Effector memory CD4-positive, alpha-beta T cell (primary cell): ENCODE data around the gene CD52.

ENCODE experiments used
- DNase-seq, 3 donors: peaks; one replicate each; pipeline ENCODE4 v3.0.0-alpha.2; 2020
- H3K27ac ChIP-seq: 2 replicates; pipeline ENCODE4 v1.7.0; 2013; ENCODE audit warnings: mild to moderate bottlenecking, low read length, moderate library complexity; ENCODE audit not compliant: insufficient read depth, poor library complexity, severe bottlenecking
- H3K27me3 ChIP-seq: replicated peaks from 2 replicates; pipeline ENCODE4 v1.7.0; 2013; ENCODE audit warnings: mild to moderate bottlenecking, low read length; ENCODE audit not compliant: insufficient read depth, control insufficient read depth, poor library complexity, severe bottlenecking
- H3K36me3 ChIP-seq: 2 replicates; pipeline ENCODE4 v1.7.0; 2013; ENCODE audit warnings: mild to moderate bottlenecking, low read length, moderate library complexity; ENCODE audit not compliant: control insufficient read depth, insufficient read depth
- H3K4me1 ChIP-seq: 2 replicates; pipeline ENCODE4 v1.7.0; 2013; ENCODE audit warnings: low read length, mild to moderate bottlenecking; ENCODE audit not compliant: control insufficient read depth, insufficient read depth, poor library complexity, severe bottlenecking
- H3K4me3 ChIP-seq: 2 replicates; pipeline ENCODE4 v1.7.0; 2013; ENCODE audit warnings: low read length, low read depth, mild to moderate bottlenecking; ENCODE audit not compliant: insufficient read depth, poor library complexity, severe bottlenecking
- H3K9me3 ChIP-seq: 2 replicates; pipeline ENCODE4 v1.7.0; 2013; ENCODE audit warnings: mild to moderate bottlenecking, low read length, moderate library complexity; ENCODE audit not compliant: control insufficient read depth

CD52 gene

DNA sequence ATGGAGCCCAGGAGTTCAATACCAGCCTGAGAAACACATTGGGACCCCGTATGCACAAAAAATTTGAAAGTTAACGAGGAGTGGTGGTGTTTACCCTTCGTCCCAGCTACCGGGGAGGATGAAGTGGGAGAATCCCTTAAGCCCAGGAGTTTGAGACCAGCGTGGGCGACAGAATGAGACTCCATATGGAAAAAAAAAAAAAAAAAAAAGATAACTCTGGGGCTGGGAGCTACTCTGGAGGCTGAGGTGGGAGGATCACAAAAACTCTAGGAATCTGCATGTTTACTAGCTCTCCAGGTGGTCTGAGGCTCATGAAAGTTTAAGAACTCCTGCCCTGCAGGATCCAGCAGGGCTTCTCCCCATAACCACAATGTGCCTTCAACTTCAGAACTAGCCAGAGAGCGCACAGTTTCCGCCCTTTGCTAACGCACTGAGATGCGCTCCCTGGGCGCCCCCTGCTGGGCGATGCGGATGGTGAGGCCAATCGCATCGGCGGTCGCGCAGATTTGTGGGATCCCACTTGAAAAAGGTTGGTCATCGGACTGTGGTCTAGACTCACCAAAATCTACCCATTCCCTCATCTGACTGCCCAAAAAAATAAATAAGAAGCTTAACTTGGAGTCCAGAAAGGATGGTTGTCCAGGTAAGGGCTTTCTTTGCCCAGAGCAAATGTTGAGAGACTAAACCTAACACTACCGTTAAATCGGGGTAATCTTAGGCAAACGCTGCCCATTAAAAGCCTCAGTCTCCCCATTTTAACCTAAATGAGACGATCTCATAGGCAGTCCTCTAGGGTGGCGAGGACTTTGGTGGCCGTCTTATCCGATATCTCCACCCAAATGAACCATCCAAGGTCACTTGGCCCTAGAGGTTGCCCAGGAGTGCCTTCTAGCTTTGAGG lies 46.0 kb downstream of the CD52 start:
- Histone ChIP-seq H3K4me3 (no peak overlapping the region), H3K27ac (no peak overlapping the region), H3K9me3 (no peaks in the 10 kb centered on the region), H3K4me1 (peaks cover 40% of the 10 kb centered on the region), H3K27me3 (peaks cover 3% of the 10 kb centered on the region), H3K36me3 (no peaks in the 10 kb centered on the region)
- DNase-seq, result peak; percentile 68 to 76 (median 68)

DNA sequence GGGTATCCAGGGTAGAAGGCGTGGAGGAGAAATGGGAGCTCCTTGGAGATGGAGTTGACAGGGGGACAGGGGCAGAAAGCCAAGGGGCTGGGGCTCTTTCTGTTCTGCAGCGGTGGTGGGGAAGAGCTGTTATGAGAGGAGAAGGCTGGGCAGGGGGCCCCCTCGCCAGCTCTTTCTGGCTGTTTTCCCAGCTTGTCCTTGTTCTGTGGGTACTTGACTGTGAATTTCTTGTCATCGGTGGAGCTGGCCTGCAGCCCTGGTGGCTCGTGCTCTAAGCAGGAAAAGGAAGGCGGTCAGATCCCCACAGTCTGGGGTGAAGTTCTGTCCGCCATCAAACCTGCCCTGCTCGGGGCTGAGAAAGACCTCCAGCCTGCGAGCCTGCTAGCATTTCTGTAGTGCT lies 47.2 kb downstream of the CD52 start:
- Histone ChIP-seq H3K27ac (no peak overlapping the region), H3K4me1 (peaks cover 34% of the 10 kb centered on the region), H3K9me3 (no peaks in the 10 kb centered on the region), H3K36me3 (no peaks in the 10 kb centered on the region), H3K27me3 (peaks cover 2% of the 10 kb centered on the region), H3K4me3 (no peak overlapping the region)
- no peak for DNase-seq

DNA sequence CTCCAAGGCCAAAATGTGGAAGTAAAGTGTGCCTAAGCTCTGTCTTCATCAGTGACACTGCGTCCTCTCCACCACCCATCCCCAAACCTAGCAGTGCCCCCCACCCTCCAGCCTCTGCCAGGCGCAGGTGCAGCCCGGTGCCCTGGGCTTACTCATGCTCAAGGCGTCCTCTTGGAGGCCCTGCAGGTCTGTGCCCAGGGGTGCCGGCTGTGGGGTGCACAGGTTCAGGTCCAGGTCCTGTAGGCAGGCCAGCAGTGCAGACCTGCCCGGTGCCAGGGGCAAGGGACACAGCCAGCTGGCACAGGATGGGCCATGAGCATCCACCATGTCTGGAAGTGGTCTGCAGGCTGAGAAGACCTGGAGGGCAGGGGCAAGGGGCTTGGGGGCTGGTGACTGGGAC lies 49.7 kb downstream of the CD52 start:
- H3K9me3 ChIP-seq, result no peaks in the 10 kb centered on the region
- H3K27me3 ChIP-seq, result no peaks in the 10 kb centered on the region
- no peak overlapping the region for H3K27ac ChIP-seq
- H3K4me1 ChIP-seq, result peaks cover 48% of the 10 kb centered on the region
- no peaks in the 10 kb centered on the region for H3K36me3 ChIP-seq
- no peak overlapping the region for H3K4me3 ChIP-seq
- DNase-seq, result no peak

DNA sequence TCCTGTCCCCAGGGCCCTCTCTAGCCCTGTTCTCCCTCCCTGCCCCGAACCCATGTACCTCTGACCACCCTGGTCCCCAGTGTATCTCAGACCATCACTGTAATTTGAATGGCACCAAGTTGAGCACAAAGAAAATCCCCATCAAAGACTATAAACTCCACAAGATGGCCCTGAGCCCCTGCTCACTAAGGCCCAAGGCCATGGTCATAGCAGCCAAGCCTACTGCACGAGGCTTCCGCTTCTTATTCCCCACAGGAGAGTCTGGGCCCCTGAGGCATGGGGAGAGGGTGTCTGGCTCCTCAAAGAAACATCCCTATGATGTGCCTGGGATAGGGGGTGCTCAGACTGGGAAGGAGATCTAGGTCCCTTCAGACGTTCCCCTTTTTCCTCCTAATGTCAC lies 50.2 kb downstream of the CD52 start:
- Histone ChIP-seq H3K4me3 (no peak overlapping the region), H3K27me3 (no peaks in the 10 kb centered on the region), H3K36me3 (no peaks in the 10 kb centered on the region), H3K4me1 (peaks cover 51% of the 10 kb centered on the region), H3K27ac (no peak overlapping the region), H3K9me3 (no peaks in the 10 kb centered on the region)
- DNase-seq, result no peak

DNA sequence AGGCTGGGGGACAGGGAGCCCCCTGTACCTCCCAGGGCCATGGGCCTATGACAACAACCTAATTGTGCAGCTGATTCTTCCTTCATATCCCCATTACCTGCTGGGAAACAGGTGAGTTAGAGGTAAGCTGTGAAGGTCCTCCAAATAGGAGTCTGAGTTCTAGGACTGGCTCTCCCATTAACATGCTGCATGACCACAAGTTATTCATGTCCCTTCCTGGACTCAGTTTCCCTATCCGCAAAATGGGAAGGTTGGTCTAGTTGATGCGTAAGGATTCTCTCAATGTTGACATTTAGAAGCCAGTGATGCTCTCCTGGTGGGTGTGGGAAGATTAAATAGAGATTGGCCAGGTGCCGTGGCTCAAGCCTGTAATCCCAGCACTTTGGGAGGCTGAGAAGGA lies 50.7 kb downstream of the CD52 start:
- DNase-seq, result no peak
- H3K4me1 ChIP-seq, result peaks cover 51% of the 10 kb centered on the region

More for the DNA sequence above, 50.7 kb downstream of the CD52 start:
- H3K9me3 ChIP-seq, result no peaks in the 10 kb centered on the region
- no peak overlapping the region for H3K27ac ChIP-seq
- no peaks in the 10 kb centered on the region for H3K36me3 ChIP-seq
- H3K4me3 ChIP-seq, result no peak overlapping the region
- no peaks in the 10 kb centered on the region for H3K27me3 ChIP-seq
